GM12878 (cell line): ENCODE results near the gene PTAFR. TPM values are rescaled to one million over a fixed set of nuclear protein-coding genes. Genes with fewer than 3 reads are reported as not detected.

ENCODE experiments used
- BRCA1 ChIP-seq: IDR thresholded peaks from 2 replicates; pipeline ENCODE4 v1.6.1; 2011; ENCODE audit warnings: low read depth, low read length, improper control_type of control experiment
- FOXM1 ChIP-seq: IDR thresholded peaks from 2 replicates; pipeline ENCODE4 v1.6.1; 2012; ENCODE audit warnings: low read depth, mild to moderate bottlenecking, inconsistent platforms, low read length, moderate library complexity
- NFIC ChIP-seq: IDR thresholded peaks from 2 replicates; pipeline ENCODE4 v1.6.1; 2012; ENCODE audit warnings: low read depth, mild to moderate bottlenecking, inconsistent platforms, low read length, moderate library complexity
- NFYA ChIP-seq: IDR thresholded peaks from 2 replicates; pipeline ENCODE4 v1.6.1; 2011; ENCODE audit warnings: low read depth, mild to moderate bottlenecking, low read length, improper control_type of control experiment, borderline replicate concordance
- NFYB ChIP-seq: IDR thresholded peaks from 2 replicates; pipeline ENCODE4 v1.6.1; 2011; ENCODE audit warnings: low read depth, mild to moderate bottlenecking, low read length, improper control_type of control experiment, moderate library complexity; ENCODE audit not compliant: insufficient read depth
- POLR2A ChIP-seq: IDR thresholded peaks from 2 replicates; pipeline ENCODE4 v1.6.1; 2011; ENCODE audit warnings: low read depth, mild to moderate bottlenecking, low read length
- RAD21 ChIP-seq: IDR thresholded peaks from 2 replicates; pipeline ENCODE4 v1.6.1; 2011; ENCODE audit warnings: mild to moderate bottlenecking, low read depth, low read length, moderate library complexity; ENCODE audit not compliant: insufficient read depth
- WRNIP1 ChIP-seq: IDR thresholded peaks from 2 replicates; pipeline ENCODE4 v1.6.1; 2011; ENCODE audit warnings: low read depth, low read length, improper control_type of control experiment, borderline replicate concordance
- ZNF24 ChIP-seq: fragments of 450-650 bp; IDR thresholded peaks from 2 replicates; pipeline ENCODE4 v1.6.1; 2017; ENCODE audit warnings: antibody characterized with exemption, mild to moderate bottlenecking
- polyA plus RNA-seq, 11 experiments: library from polyadenylated mRNA; depleted of rRNA in 4 of 11; unstranded in 6 of 11; stranded (reverse) in 5 of 11; fragments of >200 nt; fragmentation: Nextera tagmentation in 4 of 11; fragmentation: Illumina TruSeq in 1 of 11; extraction: Ambion mirVana in 4 of 11; extraction: Trizol in 1 of 11; gene quantifications; 1 replicate in 1 of 11; 2 replicates in 10 of 11; pipeline versions ENCODE4 v1.2.1 to v1.2.3, GENCODE V29; 2011 to 2016; ENCODE audit warnings: inconsistent platforms in 2 of 11, missing spikeins in 2 of 11, low read depth in 1 of 11
- total RNA-seq, 4 experiments: library from RNA; depleted of rRNA in 3 of 4; stranded (reverse); fragments of >200 nt in 3 of 4; fragmentation: Illumina TruSeq in 1 of 4; extraction: Trizol in 1 of 4; gene quantifications; 2 replicates each; pipeline versions ENCODE4 v1.2.1 to v1.2.3, GENCODE V29; 2013 to 2021
- TF ChIP-seq, protein P1 (sequence below): IDR thresholded peaks from 2 replicates; pipeline ENCODE4 v1.6.1; 2012; ENCODE audit warnings: mild to moderate bottlenecking, low read depth, low read length
- TF ChIP-seq, protein P2 (sequence below): IDR thresholded peaks from 2 replicates; pipeline ENCODE4 v1.6.1; 2011; ENCODE audit warnings: low read depth, mild to moderate bottlenecking, low read length, moderate library complexity, borderline replicate concordance; ENCODE audit errors: extremely low read depth
- TF ChIP-seq, protein P3 (sequence below): fragments of 450-650 bp; IDR thresholded peaks from 2 replicates; pipeline ENCODE4 v1.6.1; 2017; ENCODE audit warnings: mild to moderate bottlenecking, moderate library complexity
- TF ChIP-seq, protein P4 (sequence below): fragments of 450-650 bp; formaldehyde crosslinking; IDR thresholded peaks from 2 replicates; pipeline ENCODE4 v1.4.0; 2022; ENCODE audit warnings: mild to moderate bottlenecking, moderate library complexity
- TF ChIP-seq, protein P5 (sequence below): fragments of 450-650 bp; IDR thresholded peaks from 2 replicates; pipeline ENCODE4 v1.6.1; 2017; ENCODE audit warnings: borderline replicate concordance
- TF ChIP-seq, protein P6 (sequence below): IDR thresholded peaks from 2 replicates; pipeline ENCODE4 v1.6.1; 2012; ENCODE audit warnings: low read length, inconsistent platforms

The PTAFR gene
- total and polyA plus RNA-seq, 10 of the 15 experiments (the other 5 are each of a cell fraction or from before 2014, with no cell fraction given) = 17.5 to 251 (median 27.7) TPM

DNA sequence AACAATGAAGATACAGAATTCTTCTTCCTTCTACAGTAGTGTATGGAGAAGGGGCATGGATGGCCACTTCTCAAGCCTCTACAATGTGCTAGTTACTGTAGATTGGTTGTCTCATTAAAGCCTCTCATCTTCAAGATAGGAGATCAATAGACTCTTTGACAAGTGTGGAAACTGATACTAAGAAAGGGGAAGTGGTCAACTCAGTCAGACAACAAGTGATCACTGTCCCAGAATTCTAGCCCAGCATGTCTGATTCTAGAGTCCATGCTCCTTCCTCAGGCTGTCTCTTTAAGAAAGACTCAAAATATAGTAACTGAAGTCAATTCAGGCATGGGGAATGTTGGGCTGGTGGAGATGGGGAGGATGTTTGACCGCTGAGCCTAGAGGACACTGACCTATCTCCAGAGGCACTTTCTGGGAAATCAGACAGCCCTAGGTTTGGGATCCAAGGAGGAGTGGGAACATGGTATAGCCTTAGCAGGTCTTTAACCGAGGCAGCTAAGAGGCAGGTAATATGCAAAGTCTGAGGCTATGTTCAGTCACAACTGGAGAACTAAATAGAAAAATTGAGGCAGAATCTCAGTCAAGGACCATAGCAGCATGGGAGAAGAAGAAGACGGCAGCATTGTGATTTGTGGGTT lies 48.8 kb downstream of the PTAFR start (continued):
- TF ChIP-seq NFYB (no peak), POLR2A (no peak), BRCA1 (no peak), NFIC (peak; percentile 68), WRNIP1 (no peak), NFYA (no peak), RAD21 (no peak), ZNF24 (no peak), FOXM1 (no peak)
- TF ChIP-seq, protein P1, sequence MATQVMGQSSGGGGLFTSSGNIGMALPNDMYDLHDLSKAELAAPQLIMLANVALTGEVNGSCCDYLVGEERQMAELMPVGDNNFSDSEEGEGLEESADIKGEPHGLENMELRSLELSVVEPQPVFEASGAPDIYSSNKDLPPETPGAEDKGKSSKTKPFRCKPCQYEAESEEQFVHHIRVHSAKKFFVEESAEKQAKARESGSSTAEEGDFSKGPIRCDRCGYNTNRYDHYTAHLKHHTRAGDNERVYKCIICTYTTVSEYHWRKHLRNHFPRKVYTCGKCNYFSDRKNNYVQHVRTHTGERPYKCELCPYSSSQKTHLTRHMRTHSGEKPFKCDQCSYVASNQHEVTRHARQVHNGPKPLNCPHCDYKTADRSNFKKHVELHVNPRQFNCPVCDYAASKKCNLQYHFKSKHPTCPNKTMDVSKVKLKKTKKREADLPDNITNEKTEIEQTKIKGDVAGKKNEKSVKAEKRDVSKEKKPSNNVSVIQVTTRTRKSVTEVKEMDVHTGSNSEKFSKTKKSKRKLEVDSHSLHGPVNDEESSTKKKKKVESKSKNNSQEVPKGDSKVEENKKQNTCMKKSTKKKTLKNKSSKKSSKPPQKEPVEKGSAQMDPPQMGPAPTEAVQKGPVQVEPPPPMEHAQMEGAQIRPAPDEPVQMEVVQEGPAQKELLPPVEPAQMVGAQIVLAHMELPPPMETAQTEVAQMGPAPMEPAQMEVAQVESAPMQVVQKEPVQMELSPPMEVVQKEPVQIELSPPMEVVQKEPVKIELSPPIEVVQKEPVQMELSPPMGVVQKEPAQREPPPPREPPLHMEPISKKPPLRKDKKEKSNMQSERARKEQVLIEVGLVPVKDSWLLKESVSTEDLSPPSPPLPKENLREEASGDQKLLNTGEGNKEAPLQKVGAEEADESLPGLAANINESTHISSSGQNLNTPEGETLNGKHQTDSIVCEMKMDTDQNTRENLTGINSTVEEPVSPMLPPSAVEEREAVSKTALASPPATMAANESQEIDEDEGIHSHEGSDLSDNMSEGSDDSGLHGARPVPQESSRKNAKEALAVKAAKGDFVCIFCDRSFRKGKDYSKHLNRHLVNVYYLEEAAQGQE = no peak
- TF ChIP-seq, protein P2, sequence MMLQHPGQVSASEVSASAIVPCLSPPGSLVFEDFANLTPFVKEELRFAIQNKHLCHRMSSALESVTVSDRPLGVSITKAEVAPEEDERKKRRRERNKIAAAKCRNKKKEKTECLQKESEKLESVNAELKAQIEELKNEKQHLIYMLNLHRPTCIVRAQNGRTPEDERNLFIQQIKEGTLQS = no peak
- TF ChIP-seq, protein P3, sequence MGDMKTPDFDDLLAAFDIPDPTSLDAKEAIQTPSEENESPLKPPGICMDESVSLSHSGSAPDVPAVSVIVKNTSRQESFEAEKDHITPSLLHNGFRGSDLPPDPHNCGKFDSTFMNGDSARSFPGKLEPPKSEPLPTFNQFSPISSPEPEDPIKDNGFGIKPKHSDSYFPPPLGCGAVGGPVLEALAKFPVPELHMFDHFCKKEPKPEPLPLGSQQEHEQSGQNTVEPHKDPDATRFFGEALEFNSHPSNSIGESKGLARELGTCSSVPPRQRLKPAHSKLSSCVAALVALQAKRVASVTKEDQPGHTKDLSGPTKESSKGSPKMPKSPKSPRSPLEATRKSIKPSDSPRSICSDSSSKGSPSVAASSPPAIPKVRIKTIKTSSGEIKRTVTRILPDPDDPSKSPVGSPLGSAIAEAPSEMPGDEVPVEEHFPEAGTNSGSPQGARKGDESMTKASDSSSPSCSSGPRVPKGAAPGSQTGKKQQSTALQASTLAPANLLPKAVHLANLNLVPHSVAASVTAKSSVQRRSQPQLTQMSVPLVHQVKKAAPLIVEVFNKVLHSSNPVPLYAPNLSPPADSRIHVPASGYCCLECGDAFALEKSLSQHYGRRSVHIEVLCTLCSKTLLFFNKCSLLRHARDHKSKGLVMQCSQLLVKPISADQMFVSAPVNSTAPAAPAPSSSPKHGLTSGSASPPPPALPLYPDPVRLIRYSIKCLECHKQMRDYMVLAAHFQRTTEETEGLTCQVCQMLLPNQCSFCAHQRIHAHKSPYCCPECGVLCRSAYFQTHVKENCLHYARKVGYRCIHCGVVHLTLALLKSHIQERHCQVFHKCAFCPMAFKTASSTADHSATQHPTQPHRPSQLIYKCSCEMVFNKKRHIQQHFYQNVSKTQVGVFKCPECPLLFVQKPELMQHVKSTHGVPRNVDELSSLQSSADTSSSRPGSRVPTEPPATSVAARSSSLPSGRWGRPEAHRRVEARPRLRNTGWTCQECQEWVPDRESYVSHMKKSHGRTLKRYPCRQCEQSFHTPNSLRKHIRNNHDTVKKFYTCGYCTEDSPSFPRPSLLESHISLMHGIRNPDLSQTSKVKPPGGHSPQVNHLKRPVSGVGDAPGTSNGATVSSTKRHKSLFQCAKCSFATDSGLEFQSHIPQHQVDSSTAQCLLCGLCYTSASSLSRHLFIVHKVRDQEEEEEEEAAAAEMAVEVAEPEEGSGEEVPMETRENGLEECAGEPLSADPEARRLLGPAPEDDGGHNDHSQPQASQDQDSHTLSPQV = no peak
- TF ChIP-seq, protein P4, sequence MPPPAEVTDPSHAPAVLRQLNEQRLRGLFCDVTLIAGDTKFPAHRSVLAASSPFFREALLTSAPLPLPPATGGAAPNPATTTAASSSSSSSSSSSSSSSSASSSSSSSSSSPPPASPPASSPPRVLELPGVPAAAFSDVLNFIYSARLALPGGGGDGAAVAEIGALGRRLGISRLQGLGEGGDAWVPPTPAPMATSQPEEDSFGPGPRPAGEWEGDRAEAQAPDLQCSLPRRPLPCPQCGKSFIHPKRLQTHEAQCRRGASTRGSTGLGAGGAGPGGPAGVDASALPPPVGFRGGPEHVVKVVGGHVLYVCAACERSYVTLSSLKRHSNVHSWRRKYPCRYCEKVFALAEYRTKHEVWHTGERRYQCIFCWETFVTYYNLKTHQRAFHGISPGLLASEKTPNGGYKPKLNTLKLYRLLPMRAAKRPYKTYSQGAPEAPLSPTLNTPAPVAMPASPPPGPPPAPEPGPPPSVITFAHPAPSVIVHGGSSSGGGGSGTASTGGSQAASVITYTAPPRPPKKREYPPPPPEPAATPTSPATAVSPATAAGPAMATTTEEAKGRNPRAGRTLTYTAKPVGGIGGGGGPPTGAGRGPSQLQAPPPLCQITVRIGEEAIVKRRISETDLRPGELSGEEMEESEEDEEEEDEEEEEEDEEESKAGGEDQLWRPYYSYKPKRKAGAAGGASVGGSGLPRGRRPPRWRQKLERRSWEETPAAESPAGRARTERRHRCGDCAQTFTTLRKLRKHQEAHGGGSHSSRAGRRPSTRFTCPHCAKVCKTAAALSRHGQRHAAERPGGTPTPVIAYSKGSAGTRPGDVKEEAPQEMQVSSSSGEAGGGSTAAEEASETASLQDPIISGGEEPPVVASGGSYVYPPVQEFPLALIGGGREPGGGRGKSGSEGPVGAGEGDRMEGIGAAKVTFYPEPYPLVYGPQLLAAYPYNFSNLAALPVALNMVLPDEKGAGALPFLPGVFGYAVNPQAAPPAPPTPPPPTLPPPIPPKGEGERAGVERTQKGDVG (CRISPR knock-in tag) = no peak
- TF ChIP-seq, protein P5, sequence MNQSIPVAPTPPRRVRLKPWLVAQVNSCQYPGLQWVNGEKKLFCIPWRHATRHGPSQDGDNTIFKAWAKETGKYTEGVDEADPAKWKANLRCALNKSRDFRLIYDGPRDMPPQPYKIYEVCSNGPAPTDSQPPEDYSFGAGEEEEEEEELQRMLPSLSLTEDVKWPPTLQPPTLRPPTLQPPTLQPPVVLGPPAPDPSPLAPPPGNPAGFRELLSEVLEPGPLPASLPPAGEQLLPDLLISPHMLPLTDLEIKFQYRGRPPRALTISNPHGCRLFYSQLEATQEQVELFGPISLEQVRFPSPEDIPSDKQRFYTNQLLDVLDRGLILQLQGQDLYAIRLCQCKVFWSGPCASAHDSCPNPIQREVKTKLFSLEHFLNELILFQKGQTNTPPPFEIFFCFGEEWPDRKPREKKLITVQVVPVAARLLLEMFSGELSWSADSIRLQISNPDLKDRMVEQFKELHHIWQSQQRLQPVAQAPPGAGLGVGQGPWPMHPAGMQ = no peak
- TF ChIP-seq, protein P6, sequence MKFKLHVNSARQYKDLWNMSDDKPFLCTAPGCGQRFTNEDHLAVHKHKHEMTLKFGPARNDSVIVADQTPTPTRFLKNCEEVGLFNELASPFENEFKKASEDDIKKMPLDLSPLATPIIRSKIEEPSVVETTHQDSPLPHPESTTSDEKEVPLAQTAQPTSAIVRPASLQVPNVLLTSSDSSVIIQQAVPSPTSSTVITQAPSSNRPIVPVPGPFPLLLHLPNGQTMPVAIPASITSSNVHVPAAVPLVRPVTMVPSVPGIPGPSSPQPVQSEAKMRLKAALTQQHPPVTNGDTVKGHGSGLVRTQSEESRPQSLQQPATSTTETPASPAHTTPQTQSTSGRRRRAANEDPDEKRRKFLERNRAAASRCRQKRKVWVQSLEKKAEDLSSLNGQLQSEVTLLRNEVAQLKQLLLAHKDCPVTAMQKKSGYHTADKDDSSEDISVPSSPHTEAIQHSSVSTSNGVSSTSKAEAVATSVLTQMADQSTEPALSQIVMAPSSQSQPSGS = 0 out of 2 replicates have a peak, but pooled peaks have one; percentile 15
